ENCODE data around the gene SUPT5H. TPM values are rescaled to one million over a fixed set of nuclear protein-coding genes. Genes with fewer than 3 reads are reported as not detected.

Gene SUPT5H
- total and polyA plus RNA-seq, 2 experiments from 2014 or later, result 71.6 to 184 TPM

GRCh38 chr19:39410831-39411080 lies 34.6 kb upstream of the SUPT5H start:
- H3K27ac ChIP-seq, result peak overlapping the region; percentile 100
- peaks cover 58% of the 10 kb centered on the region for H3K79me2 ChIP-seq
- no peaks in the 10 kb centered on the region for H3K9me3 ChIP-seq (ENCODE audit: low read depth)
- no peaks in the 10 kb centered on the region for H3K36me3 ChIP-seq (replicated peaks; ENCODE audit: insufficient read depth, low read depth)
- H3K4me2 ChIP-seq, result peak overlapping the region; percentile 85
- no peak overlapping the region for H2AFZ ChIP-seq
- TF ChIP-seq, protein P1, sequence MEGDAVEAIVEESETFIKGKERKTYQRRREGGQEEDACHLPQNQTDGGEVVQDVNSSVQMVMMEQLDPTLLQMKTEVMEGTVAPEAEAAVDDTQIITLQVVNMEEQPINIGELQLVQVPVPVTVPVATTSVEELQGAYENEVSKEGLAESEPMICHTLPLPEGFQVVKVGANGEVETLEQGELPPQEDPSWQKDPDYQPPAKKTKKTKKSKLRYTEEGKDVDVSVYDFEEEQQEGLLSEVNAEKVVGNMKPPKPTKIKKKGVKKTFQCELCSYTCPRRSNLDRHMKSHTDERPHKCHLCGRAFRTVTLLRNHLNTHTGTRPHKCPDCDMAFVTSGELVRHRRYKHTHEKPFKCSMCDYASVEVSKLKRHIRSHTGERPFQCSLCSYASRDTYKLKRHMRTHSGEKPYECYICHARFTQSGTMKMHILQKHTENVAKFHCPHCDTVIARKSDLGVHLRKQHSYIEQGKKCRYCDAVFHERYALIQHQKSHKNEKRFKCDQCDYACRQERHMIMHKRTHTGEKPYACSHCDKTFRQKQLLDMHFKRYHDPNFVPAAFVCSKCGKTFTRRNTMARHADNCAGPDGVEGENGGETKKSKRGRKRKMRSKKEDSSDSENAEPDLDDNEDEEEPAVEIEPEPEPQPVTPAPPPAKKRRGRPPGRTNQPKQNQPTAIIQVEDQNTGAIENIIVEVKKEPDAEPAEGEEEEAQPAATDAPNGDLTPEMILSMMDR (IDR thresholded peaks at IDR 0.05; ENCODE audit: poor library complexity), result no peak
- TF ChIP-seq EZH2phosphoT487 (IDR thresholded peaks at IDR 0.05; ENCODE audit: low read depth, severe bottlenecking, unreplicated experiment) (no peak), EZH2 (IDR thresholded peaks at IDR 0.05; ENCODE audit: borderline replicate concordance) (no peak)
- peak overlapping the region; percentile 77 for H3K4me3 ChIP-seq
- H3K27me3 ChIP-seq, result no peaks in the 10 kb centered on the region
- no peak for DNase-seq (ENCODE audit: low spot score)
- 50% methylated on average over 1 of the region's 1 CpG for WGBS (ENCODE audit: low lambda C conversion rate, missing lambda C conversion rate)
- peaks cover 23% of the 10 kb centered on the region for H3K4me1 ChIP-seq (ENCODE audit: insufficient read depth)
- no peaks in the 10 kb centered on the region for H3K9me2 ChIP-seq (replicated peaks; ENCODE audit: insufficient read depth)
- peaks cover 20% of the 10 kb centered on the region for H4K20me1 ChIP-seq (ENCODE audit: insufficient read depth, poor library complexity, severe bottlenecking)

- H4K20me1 ChIP-seq (ENCODE audit: insufficient read depth, poor library complexity, severe bottlenecking), result peaks cover 20% of the 10 kb centered on the region
- no peaks in the 10 kb centered on the region for H3K9me2 ChIP-seq (replicated peaks; ENCODE audit: insufficient read depth)
- no peaks in the 10 kb centered on the region for H3K36me3 ChIP-seq (replicated peaks; ENCODE audit: insufficient read depth, low read depth)
- DNase-seq (ENCODE audit: low spot score), result peak; percentile 86
- peaks cover 59% of the 10 kb centered on the region for H3K79me2 ChIP-seq
- H3K4me2 ChIP-seq, result peak overlapping the region; percentile 85
- peaks cover 18% of the 10 kb centered on the region for H3K4me1 ChIP-seq (ENCODE audit: insufficient read depth)
- H3K4me3 ChIP-seq, result peak overlapping the region; percentile 77
- no peaks in the 10 kb centered on the region for H3K27me3 ChIP-seq
- peak overlapping the region; percentile 100 for H3K27ac ChIP-seq
- H2AFZ ChIP-seq, result no peak overlapping the region
- H3K9me3 ChIP-seq (ENCODE audit: low read depth), result no peaks in the 10 kb centered on the region
- TF ChIP-seq, protein P1 (IDR thresholded peaks at IDR 0.05; ENCODE audit: poor library complexity), result no peak
- no peak for TF ChIP-seq EZH2 (IDR thresholded peaks at IDR 0.05; ENCODE audit: borderline replicate concordance)
- no peak for TF ChIP-seq EZH2phosphoT487 (IDR thresholded peaks at IDR 0.05; ENCODE audit: low read depth, severe bottlenecking, unreplicated experiment)
- WGBS (ENCODE audit: low lambda C conversion rate, missing lambda C conversion rate), result 30% methylated on average over 9 of the region's 9 CpGs
Measured at GRCh38 chr19:39411081-39411831, 34.1 kb upstream of the SUPT5H start.

- Histone ChIP-seq H3K4me3 (no peak overlapping the region), H3K4me1 (ENCODE audit: insufficient read depth) (peaks cover 18% of the 10 kb centered on the region)
- no peak for TF ChIP-seq EZH2phosphoT487 (IDR thresholded peaks at IDR 0.05; ENCODE audit: low read depth, severe bottlenecking, unreplicated experiment)
- TF ChIP-seq, protein P1 (IDR thresholded peaks at IDR 0.05; ENCODE audit: poor library complexity), result peak; percentile 95
Measured at GRCh38 chr19:39411832-39412099, 33.6 kb upstream of the SUPT5H start.

More at GRCh38 chr19:39411832-39412099, 33.6 kb upstream of the SUPT5H start:
- Histone ChIP-seq H2AFZ (no peak overlapping the region), H3K27ac (peak overlapping the region; percentile 100), H3K27me3 (no peaks in the 10 kb centered on the region), H3K79me2 (peaks cover 61% of the 10 kb centered on the region), H3K36me3 (replicated peaks; ENCODE audit: insufficient read depth, low read depth) (no peaks in the 10 kb centered on the region), H3K9me3 (ENCODE audit: low read depth) (no peaks in the 10 kb centered on the region), H3K9me2 (replicated peaks; ENCODE audit: insufficient read depth) (no peaks in the 10 kb centered on the region), H4K20me1 (ENCODE audit: insufficient read depth, poor library complexity, severe bottlenecking) (peaks cover 20% of the 10 kb centered on the region), H3K4me2 (peak overlapping the region; percentile 85)
- WGBS (ENCODE audit: low lambda C conversion rate, missing lambda C conversion rate), result 1% methylated on average over 7 of the region's 7 CpGs
- peak; percentile 95 for DNase-seq (ENCODE audit: low spot score)

Data from hepatocyte (in vitro differentiated cells).